GM21529 (cell line): ENCODE results near the gene SLC37A3.
"Not testable (repeated sequence)": the region's sequence is repeated elsewhere in the genome, so short reads cannot be mapped to it uniquely, and the experiment has no call there.

ENCODE experiments used
- ATAC-seq: cut with Tn5 transposase; IDR thresholded peaks from one replicate; pipeline ENCODE4 v1.9.1; 2021; ENCODE audit not compliant: unreplicated experiment

The SLC37A3 gene

GRCh38 chr7:140349144-140349771 is 49.1 kb downstream of the SLC37A3 start:
- no peak for ATAC-seq

GRCh38 chr7:140348161-140348849 is 50.0 kb downstream of the SLC37A3 start:
- no peak for ATAC-seq

- no peak for ATAC-seq
Observed at GRCh38 chr7:140347218-140347617, 51.1 kb downstream of the SLC37A3 start.

- no peak for ATAC-seq
Observed at GRCh38 chr7:140345426-140345825, 52.9 kb downstream of the SLC37A3 start.

GRCh38 chr7:140342727-140343514 is 55.4 kb downstream of the SLC37A3 start:
- no peak for ATAC-seq

GRCh38 chr7:140338959-140339358 is 59.4 kb downstream of the SLC37A3 start:
- not testable (repeated sequence) for ATAC-seq

- no peak for ATAC-seq
Observed at GRCh38 chr7:140334341-140335057, 63.8 kb downstream of the SLC37A3 start.

- ATAC-seq, result no peak
Observed at GRCh38 chr7:140333686-140334085, 64.6 kb downstream of the SLC37A3 start.

- no peak for ATAC-seq
Observed at GRCh38 chr7:140333223-140333622, 65.1 kb downstream of the SLC37A3 start.

- no peak for ATAC-seq
Observed at GRCh38 chr7:140330595-140330994, 67.7 kb downstream of the SLC37A3 start.

GRCh38 chr7:140330128-140330527 is 68.2 kb downstream of the SLC37A3 start:
- ATAC-seq, result no peak

- ATAC-seq, result no peak
Observed at GRCh38 chr7:140327261-140327661, 71.1 kb downstream of the SLC37A3 start.

GRCh38 chr7:140326116-140326928 is 72.0 kb downstream of the SLC37A3 start:
- ATAC-seq, result no peak

- no peak for ATAC-seq
Observed at GRCh38 chr7:140325600-140325999, 72.7 kb downstream of the SLC37A3 start.

GRCh38 chr7:140324714-140325113 is 73.6 kb downstream of the SLC37A3 start:
- ATAC-seq, result no peak

- ATAC-seq, result no peak
Observed at GRCh38 chr7:140322759-140323158, 75.6 kb downstream of the SLC37A3 start.

- not testable (repeated sequence) for ATAC-seq
Observed at GRCh38 chr7:140320078-140320477, 78.3 kb downstream of the SLC37A3 start.

GRCh38 chr7:140317999-140318398 is 80.3 kb downstream of the SLC37A3 start:
- ATAC-seq, result no peak

GRCh38 chr7:140317597-140317996 is 80.7 kb downstream of the SLC37A3 start:
- no peak for ATAC-seq

- ATAC-seq, result no peak
Observed at GRCh38 chr7:140316165-140316661, 82.1 kb downstream of the SLC37A3 start.
